Stimulated activated CD4-positive, alpha-beta T cell treated with anti-CD3 and anti-CD28 coated beads, Interleukin-15, amount 100 ng/mL, for 1 hour (primary cell): ENCODE data around the gene ALX3.
"Not testable (repeated sequence)": the region's sequence is repeated elsewhere in the genome, so short reads cannot be mapped to it uniquely, and the experiment has no call there.

Experiments
- DNase-seq, 2 donors: peaks; one replicate each; pipeline ENCODE4 v3.0.0-alpha.2; 2020; ENCODE audit warnings: low read depth in 1 of 2, low spot score in 1 of 2

ALX3 gene

DNA sequence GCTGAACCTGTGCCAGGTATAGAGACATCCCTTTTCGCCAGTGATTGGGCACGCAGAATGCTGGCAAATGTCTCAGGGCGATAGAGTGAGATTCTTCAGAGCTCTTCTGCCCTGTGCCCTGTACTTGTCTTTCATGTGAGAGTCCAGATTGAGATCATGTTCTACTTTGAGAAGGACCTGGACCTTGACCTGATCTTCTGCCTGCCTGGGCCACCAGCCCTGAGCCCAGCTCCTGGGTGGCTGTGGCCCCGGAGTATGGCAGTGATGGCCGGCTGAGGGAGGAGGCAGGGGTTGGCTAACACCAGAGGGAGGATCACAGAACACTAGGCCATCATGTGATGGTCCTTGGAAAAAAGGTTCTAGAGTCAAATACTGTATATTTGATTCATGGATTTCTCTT is 22.2 kb downstream of the ALX3 start:
- DNase-seq = no peak

DNA sequence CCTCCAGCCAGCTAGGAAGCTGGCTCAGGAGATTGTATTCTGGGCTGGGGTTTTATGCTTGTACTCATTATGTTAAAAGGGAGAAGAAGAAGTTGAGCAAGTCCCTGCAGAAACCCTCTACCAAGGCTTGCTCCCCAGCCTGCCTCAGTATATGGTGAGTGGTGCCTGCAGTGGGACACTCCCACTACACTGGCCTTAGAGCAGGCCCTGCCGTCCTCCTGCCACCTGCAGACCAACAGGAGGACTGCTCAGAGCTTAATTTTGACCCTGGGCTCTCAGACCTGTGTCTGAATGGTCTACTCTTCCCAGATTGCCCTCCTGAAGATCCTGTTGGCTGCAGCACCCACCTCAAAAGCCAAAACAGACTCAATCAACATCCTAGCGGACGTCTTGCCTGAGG is 23.0 kb downstream of the ALX3 start:
- no peak for DNase-seq

DNA sequence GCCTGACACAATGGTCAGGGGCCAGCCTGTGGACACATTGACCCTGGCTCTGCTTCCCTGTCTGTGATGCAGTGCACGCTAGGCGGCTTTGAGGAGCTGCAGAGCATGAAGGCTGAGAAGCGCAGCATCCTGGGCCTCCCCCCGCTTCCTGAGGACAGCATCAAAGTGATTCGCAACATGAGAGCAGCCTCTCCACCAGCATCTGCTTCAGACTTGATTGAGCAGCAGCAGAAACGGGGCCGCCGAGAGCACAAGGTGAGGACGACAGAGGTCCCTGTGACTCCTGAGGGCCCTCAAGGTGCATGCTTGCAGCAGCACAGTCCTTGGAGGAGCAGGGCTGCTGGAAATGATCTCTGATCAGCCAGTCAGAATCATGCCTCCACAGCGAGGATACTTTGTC is 27.5 kb downstream of the ALX3 start:
- no peak for DNase-seq

DNA sequence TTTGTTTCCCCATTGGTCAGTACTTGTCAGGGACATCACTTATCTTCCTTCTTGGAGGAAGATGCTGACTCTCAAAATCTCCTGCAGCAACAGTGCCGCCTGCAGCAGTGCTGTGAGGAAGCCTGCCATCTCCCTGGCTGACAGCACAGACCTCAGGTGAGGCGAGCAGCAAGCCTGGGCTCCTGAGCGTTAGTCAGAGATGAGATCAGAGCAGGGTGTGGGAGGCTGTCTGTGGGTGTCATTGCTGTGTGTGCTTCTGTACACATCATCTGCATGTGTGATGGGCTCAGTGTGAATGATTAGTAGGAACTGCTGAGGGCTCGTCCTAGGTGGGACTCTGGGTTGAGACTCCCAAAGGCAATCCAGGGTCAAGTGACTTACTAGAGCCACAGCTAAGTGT is 29.9 kb downstream of the ALX3 start:
- DNase-seq = no peak

DNA sequence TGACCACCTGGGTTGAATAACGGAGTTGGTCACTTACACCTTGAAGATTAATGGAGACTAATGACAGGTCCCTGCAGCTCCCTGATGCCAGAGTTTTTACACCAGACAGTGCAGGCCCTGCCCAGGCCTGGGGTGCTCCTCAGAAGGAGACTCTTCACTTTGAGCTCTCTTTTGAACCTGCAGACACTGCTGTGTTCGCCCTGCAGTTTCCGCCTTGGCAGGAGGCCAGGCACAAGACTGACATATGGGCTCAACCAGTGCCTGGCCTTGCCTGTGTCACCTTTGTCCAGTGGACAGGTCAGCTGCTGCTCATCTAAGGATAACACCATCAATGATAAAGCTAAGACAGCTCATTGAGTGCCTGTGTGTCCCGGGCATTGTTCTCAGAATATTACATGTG is 30.8 kb downstream of the ALX3 start:
- DNase-seq = no peak

DNA sequence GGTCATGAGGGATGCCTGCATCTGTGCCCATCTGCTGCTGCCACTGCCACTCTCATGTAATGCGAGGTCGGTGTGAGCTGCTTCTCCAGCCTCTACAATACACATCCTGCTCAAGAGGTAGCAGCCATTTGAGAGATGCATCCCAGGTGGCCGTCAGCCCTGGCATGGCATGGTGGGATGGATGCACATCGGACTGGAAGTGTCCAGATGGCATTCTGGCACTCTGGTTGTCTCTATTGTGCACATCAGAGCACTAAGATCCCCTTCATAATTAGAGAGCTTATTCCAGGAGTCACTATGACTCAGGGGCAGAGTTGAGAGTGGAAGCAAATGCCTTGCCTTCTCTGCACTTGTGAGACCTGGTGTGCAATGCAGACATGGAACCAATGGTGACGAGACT is 32.2 kb downstream of the ALX3 start:
- no peak for DNase-seq

DNA sequence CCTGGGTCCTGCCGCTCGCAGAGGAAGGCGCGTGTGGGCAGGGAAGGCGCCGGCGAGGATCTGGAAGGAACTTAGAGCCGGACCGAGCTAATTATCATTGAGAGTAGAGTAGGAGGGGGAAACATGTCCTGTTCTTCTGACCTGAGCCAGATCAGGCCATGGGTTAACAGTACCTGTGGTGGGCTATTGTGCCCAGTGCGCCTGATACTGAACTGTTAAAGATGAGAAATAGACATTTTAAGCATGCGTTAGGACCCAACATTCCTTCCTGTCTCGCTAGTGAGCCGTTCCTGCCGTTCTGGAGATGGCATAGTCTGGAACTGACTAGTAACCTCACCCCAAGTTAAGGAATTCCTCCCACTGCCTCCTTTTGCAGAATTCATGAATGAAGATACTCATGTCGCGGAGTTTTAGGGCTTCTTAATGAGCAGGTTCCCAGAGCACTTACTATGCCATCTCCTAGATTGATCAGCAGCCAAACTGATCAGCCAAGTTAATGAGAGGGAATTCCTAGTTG is 35.2 kb downstream of the ALX3 start:
- DNase-seq = no peak

DNA sequence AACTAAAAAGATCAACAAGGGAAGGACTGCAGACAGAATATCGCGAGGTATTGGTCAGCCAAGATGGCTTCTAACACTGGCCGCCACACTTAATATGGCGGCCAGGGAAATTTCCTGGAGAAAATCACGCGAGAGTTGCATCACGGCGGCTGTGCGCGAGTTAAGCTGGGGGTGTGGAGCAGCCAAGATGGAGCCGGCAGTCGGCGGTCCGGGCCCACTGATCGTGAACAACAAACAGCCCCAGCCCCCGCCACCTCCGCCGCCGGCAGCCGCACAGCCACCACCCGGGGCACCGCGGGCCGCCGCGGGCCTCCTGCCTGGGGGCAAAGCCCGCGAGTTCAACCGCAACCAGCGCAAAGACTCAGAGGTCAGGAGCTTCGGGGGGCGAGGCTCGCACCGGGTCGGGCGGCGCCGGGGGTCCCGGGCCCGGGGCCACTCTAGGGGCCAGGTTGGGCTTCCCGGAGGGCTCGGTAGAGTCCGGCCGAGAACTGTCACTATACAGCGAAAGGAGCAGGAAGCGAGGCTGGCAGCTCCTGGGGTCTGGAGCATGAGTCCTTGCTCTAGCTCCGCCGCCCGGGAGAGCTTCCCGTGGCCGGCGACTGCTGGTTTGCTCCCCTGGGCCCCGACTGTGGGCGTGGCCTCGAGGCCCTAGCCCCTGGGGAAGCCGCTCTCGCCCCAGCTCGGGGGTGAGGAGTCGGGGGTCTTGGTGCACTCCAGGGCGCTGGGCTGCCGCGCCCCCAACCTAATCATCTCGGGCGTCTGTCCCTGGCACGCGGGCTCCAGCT is 35.8 kb downstream of the ALX3 start, which contains the start of gene STRIP1:
Gene STRIP1 (plus strand): TSS at position 174 of the 785 bp plus-strand sequence. CDS start 14 bp downstream, at position 188.
- peak; percentile 76 to 78 for DNase-seq

DNA sequence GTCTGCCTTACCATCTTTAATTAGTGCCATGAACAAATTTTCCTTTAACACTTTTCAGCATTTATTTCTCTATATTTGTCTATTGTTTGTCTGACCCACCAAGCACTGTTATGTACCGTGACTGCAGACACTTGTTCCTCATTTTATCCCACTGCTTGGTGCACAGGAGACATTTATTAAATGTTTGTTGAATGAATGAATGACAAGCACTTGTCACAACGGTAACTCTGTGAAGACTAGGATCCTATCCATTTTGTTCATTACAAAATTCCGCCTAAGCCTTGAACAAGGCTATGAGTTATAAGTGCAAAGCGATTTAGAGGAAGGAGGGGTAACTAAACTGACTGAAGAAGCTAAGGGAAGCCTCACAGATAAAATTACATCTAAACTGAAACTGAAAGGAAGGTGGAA is 36.4 kb downstream of the ALX3 start:
- DNase-seq = no peak

DNA sequence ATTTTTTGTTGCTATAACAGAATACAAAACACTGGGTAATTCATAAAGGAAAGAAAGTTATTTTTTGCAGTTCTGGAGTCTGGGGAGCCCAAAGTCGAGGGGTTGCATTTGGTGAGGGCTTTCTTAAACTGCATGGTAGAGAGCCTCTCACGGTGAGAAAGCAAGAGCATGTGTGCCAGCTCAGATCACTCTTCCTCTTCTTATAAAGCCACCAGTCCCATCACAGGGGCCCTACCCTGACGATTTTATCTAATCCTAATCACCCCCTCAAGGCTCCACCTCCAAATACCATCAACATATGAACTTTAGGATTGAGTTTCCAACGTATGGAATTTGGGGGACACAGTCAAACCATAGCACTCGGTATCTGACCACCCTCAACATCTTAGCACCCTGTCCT is 37.1 kb downstream of the ALX3 start:
- no peak for DNase-seq

DNA sequence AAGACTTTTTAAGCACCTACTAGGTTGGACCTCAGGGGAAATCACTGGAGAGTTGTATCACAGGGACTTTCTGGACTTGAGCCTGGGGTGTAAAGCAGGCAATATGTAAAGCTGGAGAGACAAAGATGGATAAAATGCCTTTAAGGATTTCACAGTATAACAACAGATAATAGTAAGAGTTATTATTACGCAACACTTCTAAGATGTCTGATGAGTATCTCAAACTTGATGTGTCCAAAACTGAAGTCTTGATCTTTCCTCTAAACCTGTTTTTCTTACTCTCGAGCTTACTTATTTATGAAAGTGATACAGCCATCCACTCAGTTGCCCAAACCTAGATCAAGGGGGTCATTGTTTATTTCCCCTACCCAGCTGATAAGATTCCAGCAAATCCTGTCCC is 38.1 kb downstream of the ALX3 start:
- DNase-seq = no peak

DNA sequence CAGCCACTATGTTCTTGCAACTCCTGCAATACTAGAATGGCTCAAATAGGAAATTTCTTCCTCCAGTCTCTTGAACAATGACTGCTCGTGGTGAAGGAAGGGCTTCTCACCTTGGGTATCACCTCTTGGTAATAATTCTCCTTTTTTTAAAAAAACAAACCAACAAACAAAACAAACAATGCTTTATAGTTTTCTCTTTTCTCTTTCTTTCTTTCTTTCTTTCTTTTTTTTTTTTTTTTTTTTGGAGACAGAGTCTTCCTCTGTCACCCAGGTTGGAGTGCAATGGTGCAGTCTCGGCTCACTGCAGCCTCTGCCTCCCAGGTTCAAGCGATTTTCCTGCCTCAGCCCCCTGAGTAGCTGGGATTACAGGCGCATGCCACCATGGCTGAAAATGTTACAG is 39.8 kb downstream of the ALX3 start:
- not testable (repeated sequence) for DNase-seq

DNA sequence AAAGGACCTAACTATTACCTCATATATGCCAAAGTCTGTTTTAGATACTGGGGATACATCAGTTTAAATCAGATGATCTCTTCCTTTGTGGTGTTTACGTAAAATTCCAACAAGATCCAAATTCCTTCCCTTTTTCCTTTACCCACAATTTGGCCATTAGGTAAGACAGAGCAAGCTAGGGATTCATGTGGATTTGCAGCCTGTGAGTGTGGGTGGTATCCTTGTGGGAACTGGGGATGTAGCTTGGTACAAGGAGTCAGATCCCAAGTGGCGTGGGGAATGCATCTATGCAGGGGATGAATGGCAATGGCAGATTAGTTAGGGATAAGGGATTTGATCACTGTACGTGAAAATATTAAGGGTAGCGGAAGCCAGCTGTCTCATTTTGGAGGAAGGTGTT is 45.9 kb downstream of the ALX3 start:
- DNase-seq = no peak

DNA sequence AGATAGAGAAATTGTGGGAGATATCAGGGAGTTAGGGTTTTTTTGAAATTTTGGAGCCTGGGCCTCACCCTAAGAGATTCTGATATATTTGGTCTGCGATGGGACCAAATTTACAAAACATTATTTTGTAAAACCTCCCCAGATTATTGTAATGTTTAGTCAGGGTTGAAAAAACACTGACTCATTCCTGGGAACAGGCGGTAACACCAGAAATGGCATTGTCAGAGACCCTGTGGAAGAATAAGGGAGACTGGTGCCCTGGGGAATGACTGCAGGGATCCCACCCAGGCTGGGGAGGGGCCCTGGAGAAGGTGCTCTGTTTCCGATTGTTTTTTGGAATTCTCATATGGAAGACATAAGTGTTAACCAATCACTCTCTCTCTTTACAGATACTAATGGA is 49.2 kb downstream of the ALX3 start:
- DNase-seq = no peak

DNA sequence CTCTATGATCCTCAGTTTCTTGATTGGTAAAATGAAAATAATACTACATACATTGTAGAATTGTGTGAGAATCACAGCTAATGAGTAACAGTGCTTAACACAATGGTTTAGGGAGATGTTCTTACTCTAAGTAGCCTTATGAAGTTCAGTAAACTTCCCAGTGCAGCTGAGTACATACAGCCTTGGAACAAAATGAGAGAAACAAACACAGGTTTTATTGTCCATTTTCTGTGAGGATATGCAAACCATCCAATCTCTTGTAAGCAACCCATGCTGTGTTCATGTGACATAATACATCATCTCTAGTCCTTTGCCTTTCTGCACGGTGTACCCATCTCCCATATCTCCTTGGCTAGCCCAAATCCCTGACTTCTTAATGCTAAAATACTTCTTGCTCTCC is 50.7 kb downstream of the ALX3 start:
- no peak for DNase-seq

DNA sequence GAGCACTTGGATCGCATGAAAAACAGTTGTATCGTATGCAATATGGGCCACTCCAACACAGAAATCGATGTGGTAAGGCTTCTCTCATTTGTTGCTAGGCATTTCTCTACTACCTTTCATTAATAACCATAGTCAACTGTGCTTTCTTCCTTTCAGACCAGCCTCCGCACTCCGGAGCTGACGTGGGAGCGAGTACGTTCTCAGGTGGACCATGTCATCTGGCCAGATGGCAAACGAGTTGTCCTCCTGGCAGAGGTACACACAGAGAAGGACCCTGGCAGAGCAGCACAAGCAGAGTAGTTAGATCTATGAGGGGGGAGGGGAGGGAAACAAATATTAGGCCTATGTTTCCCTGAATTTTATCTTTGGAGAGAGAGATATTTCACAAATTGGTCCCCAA is 52.1 kb downstream of the ALX3 start:
- no peak for DNase-seq

DNA sequence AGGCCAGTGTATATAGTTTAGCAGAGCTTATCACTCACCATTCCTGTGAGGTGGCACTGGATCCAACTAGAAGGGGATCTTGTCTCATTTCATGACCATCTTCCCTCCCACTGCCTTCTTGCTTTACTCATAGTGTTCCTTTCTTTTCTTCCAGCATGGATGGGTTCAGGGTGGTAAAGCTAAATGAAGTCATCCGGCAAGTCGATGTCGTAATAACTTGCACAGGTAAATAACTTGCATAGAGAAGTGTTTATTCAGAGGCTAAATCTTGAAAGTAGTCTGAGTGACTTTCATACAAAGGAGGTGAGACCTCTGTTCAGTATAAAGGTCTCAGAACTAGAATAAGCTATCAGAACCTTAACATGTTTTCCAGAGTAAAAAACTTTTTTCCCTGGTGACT is 52.7 kb downstream of the ALX3 start:
- DNase-seq = no peak

DNA sequence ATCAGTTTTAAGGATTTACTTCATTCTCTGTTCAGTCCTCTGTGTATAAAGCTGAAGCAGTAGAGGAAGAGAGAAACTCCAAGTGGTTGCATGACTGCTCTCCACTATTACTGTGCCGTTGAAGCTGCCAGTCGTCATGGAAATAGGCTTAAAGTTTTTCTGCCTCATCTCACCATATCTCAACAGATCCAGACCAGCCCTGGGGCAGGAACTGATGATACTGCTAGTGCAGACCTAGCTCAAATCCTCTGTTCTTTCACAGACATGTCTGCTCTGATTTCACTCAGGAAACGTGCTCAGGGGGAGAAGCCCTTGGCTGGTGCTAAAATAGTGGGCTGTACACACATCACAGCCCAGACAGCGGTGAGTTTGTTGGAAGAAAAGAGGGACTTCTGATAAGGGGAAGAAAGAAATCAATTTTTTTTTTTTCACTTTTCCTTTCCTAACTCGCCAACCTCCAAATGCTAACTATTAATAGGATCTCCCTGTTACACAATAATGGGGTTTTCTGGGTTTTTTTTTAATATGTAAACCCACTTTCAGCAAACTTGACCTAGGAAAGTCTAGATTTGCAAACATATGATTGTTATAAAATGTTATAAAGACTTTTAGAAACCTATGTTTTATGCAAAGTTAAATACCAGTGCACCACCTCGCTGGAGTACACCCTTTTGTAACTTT is 58.2 kb downstream of the ALX3 start:
- no peak for DNase-seq

DNA sequence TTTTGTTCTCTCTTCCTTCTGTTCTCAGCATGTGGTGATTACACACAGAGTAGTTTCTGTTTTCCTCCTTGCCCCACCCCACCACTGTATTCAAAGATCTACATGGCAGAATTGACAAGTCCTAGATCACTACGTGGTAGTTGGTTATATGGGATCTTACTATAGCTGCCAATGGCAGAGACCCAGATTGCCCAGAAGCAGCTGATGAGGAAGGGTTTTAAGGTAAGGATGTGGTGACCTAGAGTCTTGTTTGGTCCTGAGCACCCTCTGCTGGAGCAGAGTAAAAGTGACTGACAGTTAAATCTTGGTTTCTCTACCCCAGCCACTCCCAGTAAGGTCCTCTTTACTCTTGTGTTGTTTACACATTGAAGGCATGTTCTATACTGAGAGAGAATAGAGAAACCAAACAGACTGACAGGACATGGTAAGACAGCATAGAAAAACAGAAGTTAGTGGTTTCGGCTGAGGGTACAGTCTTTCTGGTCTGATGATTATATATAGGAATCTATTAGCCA is 58.9 kb downstream of the ALX3 start:
- DNase-seq = no peak
